Spleen (tissue), 7 donors: ENCODE results near the gene CAPRIN2.

ENCODE experiments used
- CTCF ChIP-seq, 11 experiments: fragments of 200-600 bp in 7 of 11; fragments of 450-650 bp in 4 of 11; sonication (generic) in 4 of 11; IDR thresholded peaks in 8 of 11; conservative IDR thresholded peaks in 3 of 11; 1 replicate in 7 of 11; 2 replicates in 4 of 11; pipeline versions ENCODE4 v1.4.0 to v1.8.0; 2016 to 2021; ENCODE audit warnings: antibody characterized with exemption in 11 of 11, inconsistent platforms in 4 of 11, mild to moderate bottlenecking in 1 of 11
- POLR2A ChIP-seq, 3 donors: fragments of 450-650 bp; IDR thresholded peaks; one replicate each; pipeline ENCODE4 v1.5.1; 2017; ENCODE audit warnings: antibody characterized with exemption in 3 of 3, mild to moderate bottlenecking in 1 of 3
- POLR2AphosphoS5 ChIP-seq, 3 donors: sonication (generic); formaldehyde crosslinking; IDR thresholded peaks; one replicate each; pipeline ENCODE4 v1.5.1; 2017; ENCODE audit warnings: antibody characterized with exemption in 3 of 3
- donor health status: DM: no; HTN: no; CAD: no; lungs with moderate emphysema.
- donor health status: DM: no; HTN: no; CAD: no.
- donor health status: DM: no; HTN: no; CAD: no.

- TF ChIP-seq CTCF (IDR thresholded peaks at IDR 0.05 in 8 of 11, conservative IDR thresholded peaks at IDR 0.05 in 3 of 11) (no peak), POLR2AphosphoS5 (IDR thresholded peaks at IDR 0.05) (no peak), POLR2A (IDR thresholded peaks at IDR 0.05) (no peak)
Measured at GRCh38 chr12:30687265-30687986, 67.3 kb downstream of the CAPRIN2 start.
